Astrocyte (in vitro differentiated cells and primary cell): ENCODE measurements around the gene EPS8L3. TPM values are rescaled to one million over a fixed set of nuclear protein-coding genes. Genes with fewer than 3 reads are reported as not detected.

ENCODE experiments used
- DNase-seq: peaks from one replicate; pipeline ENCODE4 v3.0.0-alpha.2; 2010; ENCODE audit warnings: low read depth
- FAIRE-seq: peaks from 2 replicates; lab custom pipeline; 2011; peaks lifted over from hg19 to GRCh38; lab: Jason Lieb, UNC
- H2AFZ ChIP-seq: 2 replicates; pipeline ENCODE4 v1.6.0; 2012; ENCODE audit warnings: low read depth, low read length, inconsistent platforms
- H3K27ac ChIP-seq: 2 replicates; pipeline ENCODE4 v1.5.1; 2011; ENCODE audit warnings: low read depth, low read length, inconsistent platforms
- H3K27me3 ChIP-seq: 2 replicates; pipeline ENCODE4 v1.6.0; 2011; ENCODE audit warnings: low read length, inconsistent platforms; ENCODE audit not compliant: insufficient read depth
- H3K36me3 ChIP-seq: 2 replicates; pipeline ENCODE4 v1.5.1; 2011; ENCODE audit warnings: low read length, inconsistent platforms; ENCODE audit not compliant: insufficient read depth
- H3K4me1 ChIP-seq: 2 replicates; pipeline ENCODE4 v1.5.1; 2011; ENCODE audit warnings: low read length, inconsistent platforms; ENCODE audit not compliant: insufficient read depth
- H3K4me2 ChIP-seq: 2 replicates; pipeline ENCODE4 v1.6.0; 2012; ENCODE audit warnings: low read length, inconsistent platforms
- H3K4me3 ChIP-seq: 2 replicates; pipeline ENCODE4 v1.5.1; 2011; ENCODE audit warnings: low read depth, mild to moderate bottlenecking, low read length, inconsistent platforms; ENCODE audit not compliant: insufficient read depth
- H3K79me2 ChIP-seq: 2 replicates; pipeline ENCODE4 v1.6.0; 2012; ENCODE audit warnings: mild to moderate bottlenecking, low read length, inconsistent platforms; ENCODE audit not compliant: insufficient read depth
- H3K9ac ChIP-seq: 2 replicates; pipeline ENCODE4 v1.6.0; 2012; ENCODE audit warnings: mild to moderate bottlenecking, low read length, inconsistent platforms
- H3K9me3 ChIP-seq: 2 replicates; pipeline ENCODE4 v1.5.1; 2012; ENCODE audit warnings: low read depth, mild to moderate bottlenecking, low read length, inconsistent platforms; ENCODE audit not compliant: insufficient read depth
- H4K20me1 ChIP-seq: 2 replicates; pipeline ENCODE4 v1.6.0; 2012; ENCODE audit warnings: low read length, inconsistent platforms; ENCODE audit not compliant: insufficient read depth
- H3K27ac Mint-ChIP-seq: one replicate; pipeline ENCODE4 v1.8.0; 2021; ENCODE audit warnings: mild to moderate bottlenecking, mixed read lengths; ENCODE audit not compliant: unreplicated experiment
- H3K27me3 Mint-ChIP-seq: one replicate; pipeline ENCODE4 v1.8.0; 2021; ENCODE audit warnings: low read depth, mixed read lengths; ENCODE audit not compliant: unreplicated experiment
- H3K36me3 Mint-ChIP-seq: one replicate; pipeline ENCODE4 v1.8.0; 2021; ENCODE audit warnings: low read depth, mixed read lengths; ENCODE audit not compliant: unreplicated experiment
- H3K4me1 Mint-ChIP-seq: one replicate; pipeline ENCODE4 v1.8.0; 2021; ENCODE audit warnings: low read depth, mixed read lengths; ENCODE audit not compliant: unreplicated experiment
- H3K4me3 Mint-ChIP-seq: one replicate; pipeline ENCODE4 v1.8.0; 2021; ENCODE audit warnings: mild to moderate bottlenecking, moderate library complexity, mixed read lengths; ENCODE audit not compliant: unreplicated experiment
- H3K9me3 Mint-ChIP-seq: one replicate; pipeline ENCODE4 v1.8.0; 2021; ENCODE audit warnings: mild to moderate bottlenecking, mixed read lengths; ENCODE audit not compliant: unreplicated experiment
- CTCF ChIP-seq: IDR thresholded peaks from 2 replicates; pipeline ENCODE4 v1.5.1; 2011; ENCODE audit warnings: low read depth, mild to moderate bottlenecking, inconsistent platforms, low read length, moderate library complexity; ENCODE audit not compliant: insufficient read depth
- EZH2 ChIP-seq: IDR thresholded peaks from 2 replicates; pipeline ENCODE4 v1.6.1; 2012; ENCODE audit warnings: mild to moderate bottlenecking, low read length, inconsistent platforms; ENCODE audit not compliant: insufficient read depth
- total RNA-seq: library from RNA; stranded (reverse); gene quantifications from 2 replicates; pipeline ENCODE4 v1.2.1, GENCODE V29; 2021

The EPS8L3 gene
- total RNA-seq, 1 donor from 2014 or later: not detected

DNA sequence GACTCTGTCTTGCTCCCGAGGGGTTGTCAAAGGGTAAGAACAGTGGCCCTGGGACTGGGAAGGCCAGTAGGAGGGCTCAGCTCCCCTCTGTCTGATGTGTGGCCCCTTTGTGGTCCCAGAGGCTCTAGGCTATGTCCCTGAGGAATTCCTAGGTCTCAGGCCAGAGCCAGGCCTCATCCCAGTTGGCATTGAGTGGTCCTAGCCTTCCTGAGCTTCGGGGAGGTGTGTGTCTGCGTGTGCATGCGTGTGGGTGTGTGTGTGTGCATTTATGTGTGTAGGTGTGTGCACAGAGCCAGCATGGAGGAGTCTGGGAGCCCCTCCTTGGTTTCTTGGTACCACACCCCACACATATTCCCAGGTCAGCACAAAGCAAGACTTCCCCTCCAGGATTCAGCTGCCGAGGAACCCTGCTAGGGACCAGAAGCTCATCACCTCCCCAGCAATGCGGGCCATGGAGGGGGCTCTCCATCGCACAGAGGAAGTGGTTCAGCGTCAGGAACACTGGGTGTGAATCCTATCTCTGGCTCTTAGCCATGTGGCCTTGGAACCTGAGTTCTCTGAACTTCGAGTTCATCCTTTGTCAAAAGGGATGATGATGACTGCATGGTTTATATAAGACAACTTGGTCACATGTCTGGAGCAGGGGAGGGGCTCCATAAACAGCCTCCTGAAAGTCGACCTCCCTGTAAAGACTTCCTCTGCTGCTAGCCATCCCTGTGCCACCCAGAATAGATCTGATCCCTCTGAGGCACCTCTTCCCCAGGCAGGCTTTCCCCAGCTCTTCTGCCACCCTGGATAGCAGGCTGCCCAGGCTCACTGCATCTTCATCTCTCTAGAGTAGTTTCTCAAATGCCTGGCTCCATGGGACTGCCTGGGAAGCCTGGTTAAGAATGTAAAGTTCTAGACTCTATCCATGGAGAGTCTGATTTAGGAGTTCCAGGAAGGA, 8.3 kb upstream of the EPS8L3 start:
- H3K4me1 Mint-ChIP-seq: peaks cover 17% of the 10 kb centered on the region
- FAIRE-seq: no peak
- no peak overlapping the region for H3K27ac ChIP-seq
- peaks cover 26% of the 10 kb centered on the region for H3K27me3 Mint-ChIP-seq
- no peaks in the 10 kb centered on the region for H3K9me3 ChIP-seq
- H3K4me2 ChIP-seq: no peak overlapping the region
- no peak overlapping the region for H3K4me3 Mint-ChIP-seq
- TF ChIP-seq CTCF (no peak), EZH2 (no peak)
- no peaks in the 10 kb centered on the region for H3K36me3 Mint-ChIP-seq
- no peaks in the 10 kb centered on the region for H3K27me3 ChIP-seq
- H3K4me3 ChIP-seq: no peak overlapping the region
- H3K79me2 ChIP-seq: no peaks in the 10 kb centered on the region
- no peak for DNase-seq
- no peak overlapping the region for H3K27ac Mint-ChIP-seq
- H2AFZ ChIP-seq: no peak overlapping the region
- H3K36me3 ChIP-seq: no peaks in the 10 kb centered on the region
- peaks cover 8% of the 10 kb centered on the region for H3K4me1 ChIP-seq
- H4K20me1 ChIP-seq: no peaks in the 10 kb centered on the region
- H3K9ac ChIP-seq: no peak overlapping the region
- H3K9me3 Mint-ChIP-seq: no peaks in the 10 kb centered on the region

DNA sequence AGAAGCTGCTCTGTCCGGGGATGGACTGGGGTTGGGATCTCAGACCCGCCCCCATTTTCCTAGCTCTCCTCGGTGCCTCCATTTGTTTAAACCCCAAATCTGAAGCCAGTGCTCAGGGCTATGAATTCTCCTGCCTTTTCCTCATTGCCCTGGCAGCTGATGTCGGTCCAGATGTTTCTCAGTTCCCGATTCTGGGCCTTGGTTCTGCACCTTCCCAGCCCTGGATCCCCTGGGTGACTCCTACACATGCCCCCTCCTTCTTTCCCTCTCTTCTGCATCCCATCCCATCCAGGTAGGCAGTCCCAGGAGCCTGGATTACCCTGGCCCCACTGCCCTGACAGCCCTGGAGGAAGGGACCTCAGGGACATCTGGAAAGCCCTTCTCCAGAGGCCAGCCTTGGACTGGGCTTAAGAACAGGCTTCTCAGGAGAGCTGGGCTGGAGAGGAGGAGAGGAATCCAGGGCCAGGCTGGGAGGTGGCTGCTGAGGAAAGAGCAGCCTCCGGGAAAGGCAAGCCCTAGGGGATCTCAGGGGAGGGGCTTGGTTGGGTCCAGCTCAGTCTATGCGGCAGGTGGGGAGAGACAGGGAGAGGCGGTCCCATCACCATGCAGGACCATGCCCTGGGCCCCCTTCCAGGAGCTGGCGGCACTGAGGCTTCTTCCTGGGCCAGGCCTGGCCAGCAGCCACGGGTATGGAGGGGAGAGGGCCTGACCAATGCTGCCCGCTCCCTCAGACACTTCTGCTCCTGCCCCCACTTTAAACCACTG, 6.8 kb upstream of the EPS8L3 start:
- no peak overlapping the region for H2AFZ ChIP-seq
- no peak overlapping the region for H3K9ac ChIP-seq
- Mint-ChIP-seq H3K36me3 (no peaks in the 10 kb centered on the region), H3K27ac (no peak overlapping the region), H3K4me1 (peaks cover 13% of the 10 kb centered on the region), H3K27me3 (peaks cover 26% of the 10 kb centered on the region), H3K4me3 (no peak overlapping the region), H3K9me3 (no peaks in the 10 kb centered on the region)
- H3K9me3 ChIP-seq: no peaks in the 10 kb centered on the region
- H3K27me3 ChIP-seq: no peaks in the 10 kb centered on the region
- no peak overlapping the region for H3K4me3 ChIP-seq
- no peaks in the 10 kb centered on the region for H4K20me1 ChIP-seq
- peaks cover 8% of the 10 kb centered on the region for H3K4me1 ChIP-seq
- DNase-seq (no peak), FAIRE-seq (no peak)
- TF ChIP-seq CTCF (no peak), EZH2 (no peak)
- no peak overlapping the region for H3K4me2 ChIP-seq
- H3K36me3 ChIP-seq: no peaks in the 10 kb centered on the region
- H3K27ac ChIP-seq: no peak overlapping the region
- no peaks in the 10 kb centered on the region for H3K79me2 ChIP-seq
